Measurements from ENCODE around the gene BEST1. TPM values are rescaled to one million over a fixed set of nuclear protein-coding genes. Genes with fewer than 3 reads are reported as not detected.

BEST1 gene
- total RNA-seq = 1.7 and 1.8 TPM in 2 replicates
- polyA plus RNA-seq (2012) = 6.8 TPM

DNA sequence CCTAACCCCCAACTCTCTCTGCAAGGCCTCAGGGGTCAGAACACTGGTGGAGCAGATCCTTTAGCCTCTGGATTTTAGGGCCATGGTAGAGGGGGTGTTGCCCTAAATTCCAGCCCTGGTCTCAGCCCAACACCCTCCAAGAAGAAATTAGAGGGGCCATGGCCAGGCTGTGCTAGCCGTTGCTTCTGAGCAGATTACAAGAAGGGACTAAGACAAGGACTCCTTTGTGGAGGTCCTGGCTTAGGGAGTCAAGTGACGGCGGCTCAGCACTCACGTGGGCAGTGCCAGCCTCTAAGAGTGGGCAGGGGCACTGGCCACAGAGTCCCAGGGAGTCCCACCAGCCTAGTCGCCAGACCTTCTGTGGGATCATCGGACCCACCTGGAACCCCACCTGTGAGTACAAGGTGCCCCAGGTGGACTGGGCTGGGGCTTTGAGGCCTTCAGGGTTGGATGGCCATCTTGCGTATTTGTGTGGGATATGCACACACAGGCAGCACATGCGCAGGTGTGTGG lies at the start of gene BEST1:
BEST1 (plus strand) TSS at position 317 of the 513 bp plus-strand sequence. CDS start 1,456 bp downstream, outside the sequence.
- no peak for DNase-seq (ENCODE audit: low read depth)

DNA sequence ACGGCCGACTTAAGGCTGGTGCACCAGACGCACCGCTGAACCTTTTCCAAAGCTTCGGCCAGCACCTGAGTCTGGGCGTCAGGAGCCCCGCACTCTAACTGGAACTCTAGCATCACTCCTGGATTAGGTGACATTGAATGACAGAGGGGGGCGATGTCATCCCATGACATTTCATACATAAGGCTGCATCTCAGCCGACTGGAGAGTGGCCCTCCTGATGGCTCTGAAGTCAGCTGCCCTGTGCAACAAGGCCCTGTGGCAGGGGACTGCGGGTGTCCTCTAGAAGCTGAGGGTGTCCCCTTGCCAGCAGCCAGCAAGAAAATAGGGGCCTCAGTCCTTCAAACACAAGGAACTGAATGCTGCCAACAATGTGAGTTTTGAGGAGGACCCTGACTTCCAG lies 48.8 kb upstream of the BEST1 start:
- no peak for DNase-seq (ENCODE audit: low read depth)

DNA sequence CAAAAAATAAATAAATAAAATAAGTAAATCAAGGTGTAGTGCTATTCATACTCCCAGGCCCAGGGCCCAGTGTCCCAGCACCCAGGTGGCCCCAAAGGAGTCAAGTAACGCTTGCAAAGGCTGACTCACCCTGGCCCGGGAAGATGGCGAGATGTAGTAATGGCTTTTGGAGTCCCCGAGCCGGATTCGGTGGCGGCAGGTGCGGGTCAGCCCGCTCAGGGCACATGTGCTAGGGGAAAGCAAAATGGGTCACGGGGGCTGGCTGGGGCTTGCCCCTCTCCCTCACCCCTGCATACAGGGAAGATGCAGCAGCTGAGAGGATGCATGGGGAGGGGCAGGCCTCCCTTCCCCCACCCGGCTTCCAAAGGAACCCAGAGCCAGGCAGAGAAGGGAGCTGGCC lies 47.8 kb upstream of the BEST1 start:
- no peak for DNase-seq (ENCODE audit: low read depth)

DNA sequence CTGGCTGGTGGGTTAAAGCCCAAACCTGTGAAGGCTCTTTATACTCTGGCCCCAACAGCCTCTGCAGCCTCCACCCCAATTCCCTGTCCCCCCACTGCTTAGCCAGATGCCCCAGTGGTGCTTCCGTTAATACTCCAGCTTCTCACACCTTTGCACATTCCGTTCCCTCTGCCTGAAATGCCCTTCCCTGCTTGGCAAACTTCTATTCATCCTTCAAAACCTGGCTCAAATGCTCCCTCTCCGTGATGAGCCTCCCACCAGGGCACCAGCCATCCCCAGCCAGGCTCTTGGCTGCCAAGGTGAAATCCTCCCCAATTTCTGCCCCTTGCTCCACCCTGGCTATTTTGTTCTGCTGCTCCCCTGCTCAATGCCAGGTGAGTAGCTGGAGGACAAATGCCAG lies 46.3 kb upstream of the BEST1 start:
- DNase-seq (ENCODE audit: low read depth) = no peak

DNA sequence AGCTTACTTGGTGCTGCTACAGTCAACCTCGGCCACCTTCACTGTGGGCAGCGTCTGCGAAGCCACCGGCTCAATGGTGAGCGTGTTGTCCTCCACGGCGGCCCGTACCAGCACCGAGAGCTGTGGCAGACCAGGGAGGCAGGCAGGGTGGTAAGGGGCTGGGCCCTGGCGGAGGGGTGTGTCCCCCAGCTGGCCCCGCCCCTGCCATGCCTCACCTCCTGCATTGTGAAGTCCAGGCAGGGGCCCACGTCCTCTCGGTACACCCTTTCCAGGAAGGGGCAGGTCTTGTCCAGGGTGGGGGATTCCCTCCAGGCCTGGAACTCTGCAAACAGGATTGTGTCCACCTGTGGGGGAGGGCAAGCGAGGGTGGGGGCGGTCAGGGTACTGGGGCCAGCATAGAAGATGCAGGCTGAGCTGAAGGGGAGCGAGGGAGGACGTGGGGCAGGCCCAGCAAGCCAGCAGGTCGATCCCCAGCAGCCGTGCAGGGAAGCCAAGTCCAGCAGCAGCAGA lies 45.6 kb upstream of the BEST1 start:
- no peak for DNase-seq (ENCODE audit: low read depth)

DNA sequence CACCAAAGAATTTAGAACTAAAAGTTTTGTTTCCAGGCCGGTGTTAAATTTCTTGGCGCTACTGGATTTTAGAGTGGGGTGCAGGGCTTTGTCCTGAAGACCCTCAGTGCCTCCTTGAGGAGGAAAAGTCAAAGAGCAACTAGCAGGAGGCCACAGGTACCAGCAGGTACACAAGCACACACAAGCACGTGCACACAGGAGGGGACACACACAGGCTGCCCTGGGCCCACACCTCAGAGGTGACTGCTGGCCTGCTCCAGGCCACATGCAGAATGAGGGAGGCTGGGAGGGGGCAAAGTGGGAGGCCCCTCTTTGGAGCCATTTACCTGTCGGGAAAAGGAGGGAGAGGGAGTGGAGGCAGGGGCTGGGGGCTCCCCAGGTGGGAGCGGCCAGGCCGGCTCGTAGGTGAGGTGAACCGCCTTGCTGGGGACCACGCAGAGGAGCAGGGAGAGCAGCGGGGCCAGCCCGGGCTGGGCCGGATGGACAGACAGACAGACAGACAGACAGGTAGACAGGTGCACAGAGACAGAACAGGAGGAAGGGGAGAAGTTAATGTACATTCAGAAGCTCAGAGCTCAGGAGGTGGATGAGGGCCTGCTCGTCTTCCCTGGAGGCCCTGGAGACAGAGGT lies 45.0 kb upstream of the BEST1 start:
- DNase-seq (ENCODE audit: low read depth) = no peak

DNA sequence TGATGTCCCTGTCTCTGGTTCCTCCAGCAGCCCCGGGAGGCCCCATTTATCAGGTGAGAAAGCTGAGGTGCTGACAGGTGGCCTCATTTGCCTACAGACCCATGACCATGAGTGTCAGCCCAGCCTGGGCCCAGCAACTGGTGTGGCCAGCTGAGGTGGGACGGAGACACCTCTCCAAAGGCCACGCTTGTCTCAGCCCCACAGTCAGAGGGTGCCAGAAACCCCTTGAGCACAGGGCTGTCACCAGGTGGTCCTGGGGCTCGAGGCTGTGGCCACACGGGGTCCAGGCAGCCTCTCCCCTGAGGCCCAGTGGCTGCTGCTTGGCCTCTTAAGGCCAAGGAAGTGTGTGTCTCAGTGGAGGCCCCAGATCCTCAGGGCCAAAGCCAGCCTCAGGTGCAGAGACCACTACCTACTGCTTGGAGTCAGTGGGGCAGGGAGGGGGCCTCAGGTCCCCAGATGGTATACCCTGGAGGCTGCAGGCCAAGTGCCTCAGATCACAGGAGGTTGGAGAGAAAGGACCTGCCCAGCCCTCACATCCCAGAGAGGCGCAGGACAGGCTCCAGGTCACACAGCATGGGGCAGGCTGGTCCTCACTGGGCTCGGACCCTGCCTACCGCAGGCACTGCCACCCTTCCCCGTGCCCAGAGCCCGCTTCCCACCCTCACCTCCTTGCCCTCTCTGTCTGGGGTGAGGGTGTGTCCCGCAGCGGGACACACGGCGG lies 44.2 kb upstream of the BEST1 start:
- no peak for DNase-seq (ENCODE audit: low read depth)

DNA sequence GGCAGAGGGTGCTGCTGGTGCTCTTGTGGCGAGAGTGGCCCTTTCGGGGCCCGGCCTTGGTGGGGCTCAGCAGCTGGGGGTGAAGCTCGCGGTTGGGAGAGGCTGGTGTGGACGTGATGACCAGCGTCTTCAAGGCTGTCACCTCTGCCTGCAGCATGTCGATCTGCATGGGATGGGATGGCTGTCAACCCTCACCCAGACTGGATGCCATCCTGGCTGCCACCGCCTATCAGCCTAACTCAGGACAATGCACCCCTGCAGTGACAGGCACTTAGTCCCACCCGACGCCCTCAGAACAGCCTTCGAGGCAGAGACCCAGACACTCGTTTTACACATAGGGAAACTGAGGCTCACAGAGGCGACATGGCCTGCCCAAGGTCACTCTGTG lies 43.6 kb upstream of the BEST1 start:
- DNase-seq (ENCODE audit: low read depth) = no peak

DNA sequence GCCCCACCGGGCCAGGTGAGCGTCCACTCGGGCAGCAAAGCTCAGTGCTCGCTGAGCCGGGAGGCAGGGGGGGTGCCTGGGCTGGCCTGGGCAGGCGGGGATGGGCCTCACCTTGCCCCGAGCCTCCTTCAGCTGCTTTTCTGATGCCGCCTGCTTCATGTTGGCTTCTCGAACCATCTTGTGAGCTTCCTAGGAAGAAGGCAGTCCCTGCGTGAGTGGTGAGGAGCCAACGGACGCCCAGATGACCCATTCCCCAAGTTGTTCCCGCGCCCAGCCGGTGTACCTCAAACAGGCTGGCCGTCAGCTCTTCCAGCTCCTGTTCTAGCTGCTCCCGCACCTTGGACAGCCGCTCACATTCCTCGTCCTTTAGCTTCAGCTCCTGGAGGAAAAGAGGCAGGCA lies 42.9 kb upstream of the BEST1 start:
- DNase-seq (ENCODE audit: low read depth) = no peak

DNA sequence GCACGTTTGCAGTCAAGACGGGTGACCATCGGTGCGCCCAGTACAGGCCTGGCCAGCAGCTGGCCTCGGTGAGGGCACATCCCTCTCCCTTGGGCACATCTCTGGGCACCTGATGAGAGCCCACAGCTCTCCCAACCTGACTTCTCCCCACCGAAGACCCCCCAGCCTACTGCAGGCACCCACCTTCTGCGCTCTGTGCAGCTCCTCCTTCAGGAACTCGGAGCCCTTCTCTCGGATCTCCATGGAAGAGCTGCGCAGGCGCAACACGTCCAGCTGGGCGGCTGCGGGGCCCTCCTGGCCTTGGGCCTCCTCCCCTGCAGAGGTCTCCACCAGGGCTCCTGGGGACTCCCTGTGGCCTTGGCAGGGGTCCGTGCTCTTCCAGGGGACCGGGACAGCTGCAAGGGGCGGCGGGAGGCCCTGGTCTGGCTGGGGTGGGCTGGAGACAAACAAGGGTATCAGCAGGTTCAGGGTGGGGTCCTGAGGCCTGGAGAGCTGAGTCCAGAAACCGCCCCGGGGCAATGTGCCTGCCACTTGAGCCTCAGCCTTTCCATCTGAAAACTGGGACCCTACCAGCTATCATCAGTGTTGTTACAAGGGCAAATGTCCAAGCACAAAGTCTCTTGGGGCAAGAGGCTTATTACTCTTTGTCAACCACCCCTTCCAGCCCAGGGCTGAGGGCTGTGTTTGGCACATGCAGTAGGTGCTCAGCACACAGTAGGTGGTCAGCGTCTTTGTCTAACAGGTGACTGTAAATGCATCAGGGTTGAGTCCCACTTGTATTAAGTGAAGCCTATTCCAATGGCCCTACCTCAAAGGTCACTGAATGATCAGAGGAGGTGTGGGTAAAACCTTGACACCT lies 42.1 kb upstream of the BEST1 start:
- DNase-seq (ENCODE audit: low read depth) = no peak

DNA sequence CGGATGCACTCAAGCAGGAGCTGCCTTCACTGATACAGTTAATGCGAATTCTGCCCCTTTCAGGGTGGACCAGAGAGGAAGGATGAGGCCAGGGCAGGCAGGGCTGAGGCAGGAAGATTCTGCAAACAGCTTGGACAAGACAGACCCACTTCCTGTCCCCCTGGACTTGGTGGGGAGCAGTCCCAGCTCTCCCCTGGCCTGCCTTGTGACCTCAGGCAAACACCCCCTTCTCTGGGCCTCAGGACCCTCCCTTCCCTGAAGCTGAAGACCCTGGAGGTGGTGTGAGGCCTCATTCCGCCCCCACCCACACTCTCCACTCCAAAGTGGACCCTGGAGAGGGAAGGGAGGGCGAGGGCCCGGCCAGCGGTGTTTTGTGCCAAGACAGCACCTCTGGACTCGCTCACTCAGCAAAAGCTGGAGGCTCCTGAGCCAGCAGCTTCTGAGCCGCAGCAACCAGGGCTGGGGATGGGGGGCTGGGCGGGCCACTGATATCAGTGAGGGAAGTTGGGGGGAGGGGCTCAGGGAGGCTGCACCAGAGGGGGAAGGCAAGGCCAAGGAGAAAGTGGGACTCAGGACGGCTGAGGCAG lies 41.3 kb upstream of the BEST1 start:
- DNase-seq (ENCODE audit: low read depth) = no peak

DNA sequence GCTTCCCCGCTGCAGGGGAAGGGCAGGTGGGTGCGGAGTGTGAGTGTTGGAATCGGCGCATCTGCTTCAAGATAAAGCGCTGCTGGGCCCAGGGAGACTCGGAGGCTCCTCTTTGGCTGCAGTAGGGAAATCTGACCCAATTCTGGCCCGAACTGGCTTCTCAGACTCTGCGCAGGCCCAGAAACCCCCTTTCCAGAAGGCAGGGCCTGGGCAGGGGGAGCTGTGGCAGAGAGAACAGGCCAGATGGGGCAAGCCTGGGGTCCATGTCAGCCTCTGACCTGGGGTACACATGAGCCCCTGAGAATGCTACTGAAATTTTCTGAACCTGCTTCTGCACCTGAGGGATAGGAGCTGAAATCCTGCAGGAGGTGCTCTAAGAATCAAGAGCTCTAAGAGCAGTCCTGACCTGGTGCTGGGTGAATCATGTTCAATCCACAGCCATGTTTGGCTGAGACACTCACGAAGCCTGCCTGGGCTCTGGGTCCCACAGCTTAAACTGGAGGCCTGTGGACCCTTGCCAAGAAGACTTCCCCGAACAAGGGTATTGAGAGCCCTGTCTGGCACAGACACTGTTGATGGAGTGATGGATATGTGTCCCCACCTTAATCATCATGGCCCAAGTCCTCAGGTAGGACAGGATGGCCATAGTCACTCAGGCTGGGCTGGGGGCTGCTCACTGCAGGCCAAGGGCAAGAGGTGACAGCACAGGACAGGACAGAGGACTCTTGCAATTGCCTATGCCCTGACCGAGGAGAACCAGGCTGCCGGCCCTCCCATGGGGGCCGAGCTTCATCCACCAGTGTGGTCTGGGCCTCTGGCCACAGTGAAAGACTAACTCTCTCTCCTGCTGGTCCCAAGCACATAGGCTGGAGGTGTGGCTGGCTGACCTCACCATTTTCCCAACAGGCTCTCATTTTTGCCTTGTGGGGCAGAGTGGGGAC lies 39.7 kb upstream of the BEST1 start:
- no peak for DNase-seq (ENCODE audit: low read depth)

DNA sequence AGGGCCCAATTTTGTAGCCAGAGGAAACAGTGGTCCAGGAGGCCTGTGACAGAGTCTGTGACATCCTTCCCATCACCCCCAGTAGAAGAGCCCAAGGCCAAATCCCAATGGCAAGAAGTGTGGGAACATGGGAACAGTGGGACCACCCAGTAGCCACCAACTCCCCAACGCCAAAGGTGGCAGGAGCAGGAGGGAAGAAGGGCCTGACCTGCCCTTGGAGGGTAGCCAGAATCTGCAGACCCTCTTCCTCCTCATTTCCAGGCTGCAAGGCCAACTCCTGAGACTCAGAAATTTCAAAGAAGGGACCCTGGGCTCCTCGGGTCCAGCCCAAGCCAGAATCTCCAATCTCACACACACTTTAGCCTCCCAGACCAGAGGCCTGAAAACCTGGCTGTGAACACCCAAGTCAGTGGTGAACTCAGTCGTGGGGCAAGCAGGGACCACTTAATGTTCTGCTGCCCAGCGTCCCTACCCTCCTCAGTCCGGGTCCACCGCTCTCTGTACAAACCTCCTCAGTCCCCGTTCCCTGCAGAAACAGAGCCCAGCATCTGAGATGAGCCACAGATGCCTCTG lies 38.9 kb upstream of the BEST1 start:
- DNase-seq (ENCODE audit: low read depth) = no peak

DNA sequence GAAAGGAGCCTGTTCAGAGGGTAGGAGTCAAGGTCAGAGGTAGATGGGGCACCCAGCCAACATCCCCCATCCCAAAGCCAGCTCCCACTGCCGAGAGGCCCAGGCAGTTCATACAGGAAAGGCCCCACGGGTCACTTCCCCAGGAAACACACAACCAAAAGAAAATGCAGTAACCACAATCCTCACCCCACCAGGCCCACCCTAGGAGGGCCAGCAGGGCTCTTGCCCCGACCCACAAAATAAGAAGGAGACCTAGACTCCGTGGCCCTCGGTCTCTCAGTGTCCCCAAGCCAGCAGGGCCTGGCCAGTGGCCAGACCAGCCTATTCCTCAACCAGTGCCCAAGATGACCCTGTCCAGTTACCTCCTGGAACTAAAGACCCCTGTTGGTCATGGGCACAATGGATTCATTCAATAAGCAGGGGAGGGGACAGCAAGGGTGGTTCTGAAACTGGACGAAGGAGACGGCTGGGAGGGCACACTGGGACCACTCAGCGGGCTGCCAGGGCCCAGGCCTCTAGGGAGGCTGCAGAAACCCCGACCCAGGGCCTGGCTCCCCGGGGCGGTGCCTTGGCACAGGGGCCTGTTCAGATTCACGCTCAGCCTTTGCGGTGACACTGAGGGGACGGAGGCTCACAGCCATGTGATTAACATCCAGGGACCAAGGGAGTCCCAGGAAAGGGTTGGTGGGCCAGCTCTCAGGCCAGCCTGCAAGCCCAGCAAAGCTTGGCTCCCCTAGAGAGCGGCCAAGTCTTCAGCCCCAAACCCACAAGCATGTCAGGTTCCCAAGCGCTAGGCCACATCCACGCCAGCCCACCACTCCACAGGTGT lies 38.2 kb upstream of the BEST1 start:
- no peak for DNase-seq (ENCODE audit: low read depth)

DNA sequence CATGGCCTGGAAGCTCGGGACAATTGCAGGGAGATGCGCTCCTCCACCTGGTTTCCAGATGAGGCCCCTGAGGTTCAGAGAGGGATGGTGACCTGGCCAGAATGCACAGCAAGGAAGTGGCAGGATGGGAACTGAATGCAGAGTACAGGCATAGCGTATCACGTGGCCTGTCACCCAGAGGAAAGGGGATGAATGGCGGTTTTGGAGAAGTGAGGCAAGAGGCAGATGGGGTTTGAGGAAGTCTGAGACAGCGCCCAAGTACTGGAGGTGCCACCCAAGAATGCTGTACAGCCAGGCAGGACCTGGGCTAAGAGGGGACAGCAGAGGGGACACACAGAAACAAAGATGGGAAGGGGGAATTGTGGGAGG lies 37.6 kb upstream of the BEST1 start:
- no peak for DNase-seq (ENCODE audit: low read depth)

DNA sequence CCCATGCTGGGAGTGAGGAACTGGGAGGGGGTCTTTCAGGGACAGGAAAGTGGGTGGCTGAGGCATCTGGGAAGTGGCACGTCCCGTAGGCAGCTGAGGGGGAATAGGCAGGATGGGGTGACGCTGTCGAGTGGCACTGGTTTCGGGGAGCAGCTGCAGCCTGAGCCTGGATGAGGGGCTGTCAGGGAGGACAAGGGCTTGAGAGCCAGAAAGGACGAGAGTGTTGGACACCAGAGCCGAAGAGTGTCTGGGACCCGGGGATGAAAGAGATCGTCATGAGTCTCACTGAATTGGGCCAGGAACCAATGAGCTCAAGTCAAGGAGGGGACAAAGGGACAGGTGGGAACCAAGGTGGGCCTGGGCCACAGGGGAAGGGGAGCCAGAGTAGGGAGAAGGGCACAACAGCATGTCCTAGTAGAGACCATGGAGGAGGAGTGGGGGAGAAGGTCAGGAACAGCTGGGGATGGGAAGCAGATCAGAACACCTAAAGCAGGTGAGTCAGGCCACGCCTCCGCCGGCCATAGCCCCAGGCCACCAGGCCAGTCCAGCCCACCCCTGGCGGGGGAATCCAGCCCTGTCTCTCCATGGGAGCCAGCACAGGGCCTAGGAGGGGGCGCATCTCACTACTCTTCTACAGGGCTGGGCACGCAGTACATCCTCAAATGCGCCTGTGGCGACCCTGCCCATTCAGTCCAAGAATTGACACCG lies 37.0 kb upstream of the BEST1 start:
- no peak for DNase-seq (ENCODE audit: low read depth)

DNA sequence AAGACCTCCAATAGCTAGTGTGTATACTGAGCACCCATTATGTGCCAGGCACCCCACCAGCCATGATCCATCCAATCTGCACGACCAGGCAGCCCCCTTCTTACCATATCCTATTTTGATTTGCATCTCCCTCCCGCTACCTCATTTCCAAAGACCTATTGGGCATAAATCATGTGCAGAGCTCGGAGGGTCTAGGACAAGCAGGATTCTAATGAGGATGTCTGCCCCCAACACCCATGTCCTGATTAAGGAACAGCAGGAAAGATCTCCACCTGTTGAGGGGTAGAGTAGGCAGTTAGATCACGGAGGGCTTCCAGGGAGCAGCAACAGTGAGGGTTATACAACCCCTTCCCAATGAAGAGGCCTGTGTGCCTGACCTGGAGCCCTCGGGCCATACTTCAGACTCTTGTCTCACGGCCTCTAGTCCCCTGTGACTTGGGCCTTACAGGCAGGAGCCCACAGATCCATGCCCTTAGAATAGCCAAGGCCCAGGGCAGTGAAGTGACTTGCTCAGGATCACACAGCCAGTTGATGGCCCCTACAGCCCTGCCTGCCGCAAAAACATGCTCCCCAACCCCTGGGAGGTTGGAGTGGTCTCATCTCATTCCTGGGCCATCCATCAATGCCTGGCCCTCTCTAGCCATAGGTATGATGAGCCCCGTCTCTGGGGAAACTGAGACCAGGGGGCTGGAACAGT lies 36.3 kb upstream of the BEST1 start:
- no peak for DNase-seq (ENCODE audit: low read depth)
